Dermis microvascular lymphatic vessel endothelial cell (primary cell): ENCODE results near the gene HMGCR. TPM values are rescaled to one million over a fixed set of nuclear protein-coding genes. Genes with fewer than 3 reads are reported as not detected.

ENCODE experiments used
- DNase-seq, 2 donors: peaks; one replicate each; pipeline versions ENCODE4 v3.0.0 to v3.0.0-alpha.2; 2010; ENCODE audit warnings: low read depth in 2 of 2
- total RNA-seq: library from RNA; depleted of rRNA; stranded (reverse); fragments of >200 nt; gene quantifications from 2 replicates; pipeline ENCODE4 v1.2.1, GENCODE V29; 2014

HMGCR gene
- total RNA-seq, 1 donor from 2014 or later = 87.3 TPM

- DNase-seq = no peak
Measured at GRCh38 chr5:75380099-75380498, 43.1 kb downstream of the HMGCR start.

GRCh38 chr5:75381456-75381855 is 44.4 kb downstream of the HMGCR start:
- no peak for DNase-seq

GRCh38 chr5:75384218-75384617 is 47.2 kb downstream of the HMGCR start:
- no peak for DNase-seq

- DNase-seq = no peak
Measured at GRCh38 chr5:75387806-75388205, 50.8 kb downstream of the HMGCR start.

GRCh38 chr5:75389430-75389829 is 52.4 kb downstream of the HMGCR start:
- DNase-seq = no peak

- peak; percentile 19 to 30 for DNase-seq
Measured at GRCh38 chr5:75395277-75395676, 58.3 kb downstream of the HMGCR start.

- no peak for DNase-seq
Measured at GRCh38 chr5:75405296-75405695, 68.3 kb downstream of the HMGCR start.

Other genes starting within 250 kb of the HMGCR start
- under 0.01 TPM in 1 of 2 replicates, not detected in the other for gene ANKRD31, start 100.3 kb upstream of the HMGCR start, total RNA-seq
- 20.0 and 43.1 TPM in 2 replicates for gene CERT1, start 174.4 kb downstream of the HMGCR start, total RNA-seq
- 22.0 and 27.8 TPM in 2 replicates for gene POLK, start 174.7 kb downstream of the HMGCR start, total RNA-seq